CD4-positive, alpha-beta T cell (primary cell): ENCODE results near the gene SCUBE1. TPM values are rescaled to one million over a fixed set of nuclear protein-coding genes. Genes with fewer than 3 reads are reported as not detected.

Experiments
- ATAC-seq: fragments of 200-7000 bp; cut with Tn5 transposase; one replicate; pipeline ENCODE4 v1.10.0; 2022; ENCODE audit warnings: mild to moderate bottlenecking; ENCODE audit not compliant: poor library complexity
- CTCF ChIA-PET: fragments of 350-600 bp; sonication (Branson Sonifier 250); formaldehyde crosslinking; loops from one replicate; lab custom pipeline; 2021; ENCODE audit warnings: antibody characterized with exemption, inconsistent platforms; lab: Charles Lee
- POLR2A ChIA-PET: fragments of 350-600 bp; sonication (Branson Sonifier 250); formaldehyde crosslinking; loops from one replicate; lab custom pipeline; 2021; ENCODE audit warnings: antibody characterized with exemption, inconsistent platforms; lab: Charles Lee
- DNase-seq, 14 experiments: peaks; one replicate each; pipeline ENCODE4 v3.0.0-alpha.2; 2013 to 2020; ENCODE audit warnings: mixed read lengths in 2 of 14
- H3K27ac ChIP-seq, 2 donors: one replicate each; pipeline versions ENCODE4 v1.5.1 to v1.7.0; 2013; ENCODE audit warnings: low read length in 2 of 2, low read depth in 1 of 2, mild to moderate bottlenecking in 1 of 2
- H3K27me3 ChIP-seq, 2 experiments: 1 replicate in 1 of 2; 2 replicates in 1 of 2; pipeline versions ENCODE4 v1.6.1 to v1.7.0; 2013; ENCODE audit warnings: low read length in 2 of 2, control low read depth in 1 of 2, mild to moderate bottlenecking in 1 of 2, moderate library complexity in 1 of 2; ENCODE audit not compliant: insufficient read depth in 2 of 2, control insufficient read depth in 1 of 2
- H3K36me3 ChIP-seq: one replicate; pipeline ENCODE4 v1.6.1; 2013; ENCODE audit warnings: low read length, control low read depth; ENCODE audit not compliant: insufficient read depth
- H3K4me1 ChIP-seq: one replicate; pipeline ENCODE4 v1.6.1; 2013; ENCODE audit warnings: low read length, control low read depth; ENCODE audit not compliant: insufficient read depth
- H3K4me3 ChIP-seq: one replicate; pipeline ENCODE4 v1.5.1; 2013; ENCODE audit warnings: mild to moderate bottlenecking, low read length, moderate library complexity
- H3K9me3 ChIP-seq, 2 experiments: 1 replicate in 1 of 2; 2 replicates in 1 of 2; pipeline versions ENCODE4 v1.6.1 to v1.7.0; 2013; ENCODE audit warnings: low read length in 2 of 2, mild to moderate bottlenecking in 2 of 2, control low read depth in 1 of 2, moderate library complexity in 1 of 2; ENCODE audit not compliant: control insufficient read depth in 1 of 2, insufficient read depth in 1 of 2
- H3K27ac Mint-ChIP-seq: one replicate; pipeline ENCODE4 v1.8.0; 2020; ENCODE audit warnings: mixed read lengths
- H3K27me3 Mint-ChIP-seq: one replicate; pipeline ENCODE4 v1.8.0; 2021; ENCODE audit warnings: mixed read lengths
- H3K36me3 Mint-ChIP-seq: one replicate; pipeline ENCODE4 v1.8.0; 2021; ENCODE audit warnings: low read depth, mixed read lengths
- H3K4me1 Mint-ChIP-seq: one replicate; pipeline ENCODE4 v1.8.0; 2021; ENCODE audit warnings: low read depth, mixed read lengths
- H3K4me3 Mint-ChIP-seq: one replicate; pipeline ENCODE4 v1.8.0; 2020; ENCODE audit warnings: mild to moderate bottlenecking, mixed read lengths
- H3K9me3 Mint-ChIP-seq: one replicate; pipeline ENCODE4 v1.8.0; 2020; ENCODE audit warnings: mixed read lengths
- intact Hi-C, 2 experiments: fragments of 100-400 bp; cut with DNase I in 1 of 2; cut with micrococcal nuclease in 1 of 2; formaldehyde crosslinking; loops; one replicate each; pipeline versions ENCODE4 v1.15.1 to v1.9.0; 2023 to 2025; cut with DNase I, micrococcal nuclease
- total RNA-seq, 174 experiments: library from RNA in 2 of 174; stranded (reverse) in 2 of 174; gene quantifications; one replicate each; pipeline ENCODE4 v1.2.3 and lab custom pipeline; 2021 to 2026
- TF ChIP-seq, protein P1 (sequence below): fragments of 200-600 bp; IDR thresholded peaks from one replicate; pipeline ENCODE4 v1.8.0; 2022; ENCODE audit warnings: antibody characterized with exemption, mild to moderate bottlenecking

Gene SCUBE1
- total RNA-seq, 2 experiments from 2014 or later: not detected

DNA sequence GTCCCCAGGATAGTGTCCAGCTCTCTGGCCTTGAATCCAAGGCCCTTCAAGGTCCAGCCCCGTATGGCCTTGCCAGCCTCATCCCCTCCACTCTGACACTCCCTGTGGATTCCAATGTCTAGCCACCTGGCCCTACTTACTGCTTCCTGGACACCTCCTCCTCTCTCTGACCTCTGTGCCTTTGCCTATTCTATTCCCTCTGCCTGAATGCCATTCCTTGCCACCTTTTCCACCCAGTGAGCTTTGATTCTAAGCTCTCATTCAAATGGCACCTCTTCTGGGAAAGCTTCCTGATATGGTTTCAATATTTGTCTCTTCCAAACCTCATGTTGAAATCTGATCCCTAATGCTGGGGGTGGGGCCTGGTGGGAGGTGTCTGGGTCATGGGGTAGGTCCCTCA lies 124.4 kb downstream of the SCUBE1 start:
- ChIA-PET POLR2A (no interaction called here), CTCF (no interaction called here)
- no peaks in the 10 kb centered on the region for H3K27me3 Mint-ChIP-seq
- Histone ChIP-seq H3K27me3 (no peaks in the 10 kb centered on the region), H3K9me3 (peaks cover 0 to 6% of the 10 kb centered on the region in 2 experiments), H3K4me3 (no peak overlapping the region), H3K4me1 (no peaks in the 10 kb centered on the region), H3K27ac (no peak overlapping the region), H3K36me3 (no peaks in the 10 kb centered on the region)
- H3K27ac Mint-ChIP-seq: no peak overlapping the region
- DNase-seq (no peak), ATAC-seq (no peak)
- TF ChIP-seq, protein P1, sequence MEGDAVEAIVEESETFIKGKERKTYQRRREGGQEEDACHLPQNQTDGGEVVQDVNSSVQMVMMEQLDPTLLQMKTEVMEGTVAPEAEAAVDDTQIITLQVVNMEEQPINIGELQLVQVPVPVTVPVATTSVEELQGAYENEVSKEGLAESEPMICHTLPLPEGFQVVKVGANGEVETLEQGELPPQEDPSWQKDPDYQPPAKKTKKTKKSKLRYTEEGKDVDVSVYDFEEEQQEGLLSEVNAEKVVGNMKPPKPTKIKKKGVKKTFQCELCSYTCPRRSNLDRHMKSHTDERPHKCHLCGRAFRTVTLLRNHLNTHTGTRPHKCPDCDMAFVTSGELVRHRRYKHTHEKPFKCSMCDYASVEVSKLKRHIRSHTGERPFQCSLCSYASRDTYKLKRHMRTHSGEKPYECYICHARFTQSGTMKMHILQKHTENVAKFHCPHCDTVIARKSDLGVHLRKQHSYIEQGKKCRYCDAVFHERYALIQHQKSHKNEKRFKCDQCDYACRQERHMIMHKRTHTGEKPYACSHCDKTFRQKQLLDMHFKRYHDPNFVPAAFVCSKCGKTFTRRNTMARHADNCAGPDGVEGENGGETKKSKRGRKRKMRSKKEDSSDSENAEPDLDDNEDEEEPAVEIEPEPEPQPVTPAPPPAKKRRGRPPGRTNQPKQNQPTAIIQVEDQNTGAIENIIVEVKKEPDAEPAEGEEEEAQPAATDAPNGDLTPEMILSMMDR: no peak
- H3K4me3 Mint-ChIP-seq: no peak overlapping the region
- no peaks in the 10 kb centered on the region for H3K4me1 Mint-ChIP-seq
- intact Hi-C loops: no loop called here
- no peaks in the 10 kb centered on the region for H3K9me3 Mint-ChIP-seq
- H3K36me3 Mint-ChIP-seq: no peaks in the 10 kb centered on the region

DNA sequence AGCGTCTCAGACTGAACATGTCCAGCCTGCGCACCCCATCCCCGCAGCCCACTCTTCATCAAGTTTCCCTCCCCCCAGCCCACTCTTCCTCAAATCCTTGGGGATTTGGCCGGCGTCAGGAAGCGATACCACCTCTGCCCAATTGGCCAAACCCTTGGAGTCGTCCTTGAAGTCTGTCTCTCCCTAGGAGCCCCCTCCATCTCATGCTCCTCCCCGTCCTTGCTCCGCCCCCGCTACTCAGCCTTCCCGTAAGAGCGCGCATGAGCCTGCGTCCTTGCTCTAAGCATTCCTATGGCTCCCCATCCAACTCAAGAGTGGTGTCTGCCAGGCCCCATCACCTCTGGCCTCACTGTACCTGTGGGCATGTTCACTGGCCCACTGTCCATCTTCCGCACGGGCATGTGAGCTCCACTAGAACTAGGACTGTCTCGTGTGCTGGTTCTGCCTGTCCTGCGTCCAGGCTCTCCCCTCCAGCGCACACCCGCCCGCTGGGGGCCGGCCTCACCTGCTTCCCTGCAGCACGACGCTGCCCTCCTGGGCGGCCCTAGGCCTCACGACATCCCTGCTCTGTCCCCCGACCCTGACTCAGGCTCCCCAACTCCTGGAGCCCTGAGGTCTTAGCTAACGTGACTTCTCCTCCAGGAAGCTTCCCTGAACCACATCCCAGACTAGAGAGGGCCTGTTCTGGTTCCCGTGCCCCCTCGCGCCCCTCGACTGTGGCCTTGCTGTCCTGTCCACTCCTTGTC lies 125.7 kb downstream of the SCUBE1 start:
- no peak overlapping the region for H3K27ac ChIP-seq
- no peaks in the 10 kb centered on the region for H3K4me1 ChIP-seq
- H3K36me3 ChIP-seq: no peaks in the 10 kb centered on the region
- Mint-ChIP-seq H3K36me3 (no peaks in the 10 kb centered on the region), H3K4me1 (no peaks in the 10 kb centered on the region), H3K27ac (no peak overlapping the region), H3K4me3 (no peak overlapping the region), H3K27me3 (no peaks in the 10 kb centered on the region), H3K9me3 (no peaks in the 10 kb centered on the region)
- H3K9me3 ChIP-seq: peaks cover 0 to 6% of the 10 kb centered on the region in 2 experiments
- POLR2A ChIA-PET: no interaction called here
- TF ChIP-seq, protein P1: no peak
- H3K4me3 ChIP-seq: no peak overlapping the region
- intact Hi-C loops: no loop called here
- ATAC-seq (no peak), DNase-seq (no peak)
- CTCF ChIA-PET: no interaction called here
- no peaks in the 10 kb centered on the region for H3K27me3 ChIP-seq

DNA sequence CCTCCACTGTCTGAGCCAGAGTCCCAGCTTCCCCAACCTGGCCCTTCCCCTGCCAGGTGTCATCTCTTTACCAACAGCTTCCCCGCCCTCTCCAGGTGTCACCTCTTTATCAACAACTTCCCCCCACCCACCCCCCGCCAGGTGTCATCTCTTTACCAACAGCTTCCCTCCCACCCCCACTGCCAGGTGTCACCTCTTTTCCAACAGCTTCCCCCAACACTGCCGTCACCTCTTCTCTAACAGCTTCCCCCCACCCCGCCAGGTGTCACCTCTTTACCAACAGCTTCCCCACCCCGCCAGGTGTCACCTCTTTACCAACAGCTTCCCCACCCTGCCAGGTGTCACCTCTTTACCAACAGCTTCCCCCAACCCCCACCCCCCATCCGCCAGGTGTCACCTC lies 126.4 kb downstream of the SCUBE1 start:
- H3K27me3 Mint-ChIP-seq: no peaks in the 10 kb centered on the region
- H3K27ac Mint-ChIP-seq: no peak overlapping the region
- TF ChIP-seq, protein P1: no peak
- no peak for DNase-seq
- Histone ChIP-seq H3K9me3 (peaks cover 0 to 6% of the 10 kb centered on the region in 2 experiments), H3K4me3 (no peak overlapping the region), H3K27me3 (no peaks in the 10 kb centered on the region), H3K27ac (no peak overlapping the region), H3K4me1 (no peaks in the 10 kb centered on the region), H3K36me3 (no peaks in the 10 kb centered on the region)
- H3K36me3 Mint-ChIP-seq: no peaks in the 10 kb centered on the region
- no peaks in the 10 kb centered on the region for H3K4me1 Mint-ChIP-seq
- H3K4me3 Mint-ChIP-seq: no peak overlapping the region
- ChIA-PET POLR2A (no interaction called here), CTCF (no interaction called here)
- ATAC-seq: no peak
- no peaks in the 10 kb centered on the region for H3K9me3 Mint-ChIP-seq
- intact Hi-C loops: no loop called here
